Prostate gland (tissue), 2 donors: Measurements from ENCODE around the gene PARP9.

Experiments used
- POLR2A ChIP-seq: fragments of 450-650 bp; IDR thresholded peaks from one replicate; pipeline ENCODE4 v1.6.1; 2016; ENCODE audit warnings: antibody characterized with exemption, mild to moderate bottlenecking
- POLR2AphosphoS5 ChIP-seq: sonication (generic); formaldehyde crosslinking; IDR thresholded peaks from one replicate; pipeline ENCODE4 v1.6.1; 2017; ENCODE audit warnings: antibody characterized with exemption
- TF ChIP-seq, protein P1 (sequence below), 4 experiments: fragments of 200-600 bp in 2 of 4; fragments of 450-650 bp in 2 of 4; sonication (generic) in 2 of 4; IDR thresholded peaks; 1 replicate in 3 of 4; 2 replicates in 1 of 4; pipeline ENCODE4 v1.5.1; 2016 to 2019; ENCODE audit warnings: antibody characterized with exemption in 4 of 4, mild to moderate bottlenecking in 2 of 4, moderate library complexity in 2 of 4

DNA sequence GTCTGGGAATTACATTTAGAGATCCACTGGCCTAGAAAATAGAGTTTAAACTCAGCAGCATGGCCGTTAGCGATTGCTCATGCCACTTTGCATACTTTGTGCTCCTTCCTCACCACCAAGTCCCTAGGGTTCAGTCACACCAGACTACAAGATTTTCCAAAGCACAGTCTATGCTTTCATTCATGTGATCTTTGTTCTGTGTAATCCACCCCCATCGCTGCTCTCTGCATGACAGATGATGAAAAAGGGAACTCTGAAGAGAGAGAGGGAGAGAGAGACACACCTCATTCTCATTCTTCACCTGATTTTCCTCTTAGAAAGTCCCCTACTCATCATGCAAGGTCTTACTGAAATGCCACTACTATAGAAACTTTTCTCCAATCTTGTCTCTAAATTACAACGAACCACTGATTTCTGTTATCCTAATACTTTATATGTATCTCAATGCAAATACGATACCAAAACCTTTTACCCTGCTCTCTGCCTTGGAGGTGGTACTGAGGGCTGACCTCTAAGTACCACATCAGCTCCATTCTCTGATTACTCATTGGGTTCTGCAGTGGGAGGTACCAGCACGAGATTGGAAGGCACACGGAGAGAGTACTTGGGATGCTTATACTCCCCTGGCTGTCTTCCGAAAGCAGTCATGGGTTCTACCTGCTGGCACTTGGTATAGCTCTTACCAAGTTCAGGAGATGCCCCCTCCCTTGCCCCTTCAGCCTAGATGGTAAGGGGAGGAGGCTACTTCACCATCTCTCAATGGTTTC, 12.3 kb upstream of the PARP9 start:
- no peak for TF ChIP-seq POLR2A
- TF ChIP-seq, protein P1, sequence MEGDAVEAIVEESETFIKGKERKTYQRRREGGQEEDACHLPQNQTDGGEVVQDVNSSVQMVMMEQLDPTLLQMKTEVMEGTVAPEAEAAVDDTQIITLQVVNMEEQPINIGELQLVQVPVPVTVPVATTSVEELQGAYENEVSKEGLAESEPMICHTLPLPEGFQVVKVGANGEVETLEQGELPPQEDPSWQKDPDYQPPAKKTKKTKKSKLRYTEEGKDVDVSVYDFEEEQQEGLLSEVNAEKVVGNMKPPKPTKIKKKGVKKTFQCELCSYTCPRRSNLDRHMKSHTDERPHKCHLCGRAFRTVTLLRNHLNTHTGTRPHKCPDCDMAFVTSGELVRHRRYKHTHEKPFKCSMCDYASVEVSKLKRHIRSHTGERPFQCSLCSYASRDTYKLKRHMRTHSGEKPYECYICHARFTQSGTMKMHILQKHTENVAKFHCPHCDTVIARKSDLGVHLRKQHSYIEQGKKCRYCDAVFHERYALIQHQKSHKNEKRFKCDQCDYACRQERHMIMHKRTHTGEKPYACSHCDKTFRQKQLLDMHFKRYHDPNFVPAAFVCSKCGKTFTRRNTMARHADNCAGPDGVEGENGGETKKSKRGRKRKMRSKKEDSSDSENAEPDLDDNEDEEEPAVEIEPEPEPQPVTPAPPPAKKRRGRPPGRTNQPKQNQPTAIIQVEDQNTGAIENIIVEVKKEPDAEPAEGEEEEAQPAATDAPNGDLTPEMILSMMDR (IDR thresholded peaks at IDR 0.05), result no peak
- TF ChIP-seq POLR2AphosphoS5, result no peak
